Gastrocnemius medialis (tissue), 4 donors: ENCODE data around the gene MS4A18. TPM values are rescaled to one million over a fixed set of nuclear protein-coding genes. Genes with fewer than 3 reads are reported as not detected.

ENCODE experiments used
- ATAC-seq, 2 donors: fragments of 150-250 bp; one replicate each; pipeline ENCODE4 v1.9.1; 2016
- DNase-seq, 2 donors: peaks; one replicate each; pipeline ENCODE4 v3.0.0-alpha.2; 2019
- H3K27ac ChIP-seq, 4 donors: fragments of 200-600 bp; sonication (generic); 1 replicate in 1 of 4; 2 replicates in 3 of 4; pipeline ENCODE4 v1.5.1; 2016 to 2018; ENCODE audit warnings: mild to moderate bottlenecking in 2 of 4, moderate library complexity in 1 of 4
- H3K27me3 ChIP-seq, 3 donors: fragments of 200-600 bp; sonication (generic) in 2 of 3; 1 replicate in 1 of 3; 2 replicates in 2 of 3; pipeline versions ENCODE4 v1.5.1 to v1.6.0; 2016 to 2019; ENCODE audit warnings: mild to moderate bottlenecking in 1 of 3, moderate library complexity in 1 of 3
- H3K36me3 ChIP-seq, 2 donors: fragments of 200-600 bp; sonication (generic) in 1 of 2; one replicate each; pipeline ENCODE4 v1.5.1; 2017 to 2018
- H3K4me1 ChIP-seq, 2 donors: fragments of 200-600 bp; sonication (generic) in 1 of 2; one replicate each; pipeline ENCODE4 v1.5.1; 2016 to 2017; ENCODE audit warnings: mild to moderate bottlenecking in 2 of 2
- H3K4me3 ChIP-seq, 4 donors: fragments of 200-600 bp; sonication (generic) in 3 of 4; 1 replicate in 1 of 4; 2 replicates in 3 of 4; pipeline ENCODE4 v1.5.1; 2016 to 2019; ENCODE audit warnings: mild to moderate bottlenecking in 2 of 4
- H3K9me3 ChIP-seq, 3 donors: fragments of 200-600 bp; sonication (generic) in 2 of 3; 1 replicate in 1 of 3; 2 replicates in 2 of 3; pipeline ENCODE4 v1.5.1; 2016 to 2019
- CTCF ChIP-seq, 5 experiments: fragments of 450-650 bp in 3 of 5; fragments of 200-600 bp in 2 of 5; sonication (generic) in 2 of 5; IDR thresholded peaks in 4 of 5; conservative IDR thresholded peaks in 1 of 5; 1 replicate in 4 of 5; 2 replicates in 1 of 5; pipeline ENCODE4 v1.5.1; 2016 to 2019; ENCODE audit warnings: antibody characterized with exemption in 5 of 5, mild to moderate bottlenecking in 3 of 5, moderate library complexity in 3 of 5
- POLR2A ChIP-seq, 2 donors: fragments of 450-650 bp; IDR thresholded peaks; one replicate each; pipeline ENCODE4 v1.6.1; 2017; ENCODE audit warnings: antibody characterized with exemption in 2 of 2, mild to moderate bottlenecking in 2 of 2, moderate library complexity in 2 of 2
- in situ Hi-C, 4 donors: fragments of 200-750 bp; cut with MboI; loops; one replicate each; pipeline versions ENCODE4 v1.15.0 to v1.8.0; 2017; ENCODE audit warnings: low sequenced_read_pairs in 4 of 4
- intact Hi-C: fragments of 100-400 bp; cut with DNase I; formaldehyde crosslinking; loops from one replicate; pipeline ENCODE4 v1.15.1; 2023; ENCODE audit warnings: low total_unique reads
- total RNA-seq, 4 donors: library from RNA; depleted of rRNA; stranded (reverse); fragments of >200 nt; gene quantifications; one replicate each; pipeline versions ENCODE4 v1.1.0 to v1.2.3, GENCODE V29; 2016

Gene MS4A18
- total RNA-seq, 4 donors from 2014 or later: not detected

- no peak for DNase-seq
- no peaks in the 10 kb centered on the region for H3K36me3 ChIP-seq
- in situ Hi-C loops (no loop called here), intact Hi-C loops (no loop called here)
- H3K4me3 ChIP-seq: no peak overlapping the region
- TF ChIP-seq POLR2A (IDR thresholded peaks at IDR 0.05): no peak
- TF ChIP-seq CTCF (IDR thresholded peaks at IDR 0.05 in 4 of 5, conservative IDR thresholded peaks at IDR 0.05 in 1 of 5): no peak
- no peaks in the 10 kb centered on the region for H3K9me3 ChIP-seq
- no peak for ATAC-seq
- H3K27me3 ChIP-seq: no peaks in the 10 kb centered on the region
- no peaks in the 10 kb centered on the region for H3K4me1 ChIP-seq
- H3K27ac ChIP-seq: no peak overlapping the region
Measured at GRCh38 chr11:60743058-60743457, 18.5 kb downstream of the MS4A18 start.

GRCh38 chr11:60744114-60744513, 19.6 kb downstream of the MS4A18 start:
- no peaks in the 10 kb centered on the region for H3K4me1 ChIP-seq
- H3K27ac ChIP-seq: no peak overlapping the region
- TF ChIP-seq POLR2A (IDR thresholded peaks at IDR 0.05): no peak
- no peak for TF ChIP-seq CTCF (IDR thresholded peaks at IDR 0.05 in 4 of 5, conservative IDR thresholded peaks at IDR 0.05 in 1 of 5)
- no peak overlapping the region for H3K4me3 ChIP-seq
- no peaks in the 10 kb centered on the region for H3K27me3 ChIP-seq
- in situ Hi-C loops: no loop called here
- no peak for ATAC-seq
- H3K9me3 ChIP-seq: no peaks in the 10 kb centered on the region
- no peak for DNase-seq
- no peaks in the 10 kb centered on the region for H3K36me3 ChIP-seq
- intact Hi-C loops: no loop called here

GRCh38 chr11:60747359-60747873, 22.9 kb downstream of the MS4A18 start:
- no peaks in the 10 kb centered on the region for H3K36me3 ChIP-seq
- intact Hi-C loops (no loop called here), in situ Hi-C loops (no loop called here)
- no peaks in the 10 kb centered on the region for H3K4me1 ChIP-seq
- no peak overlapping the region for H3K4me3 ChIP-seq
- H3K27ac ChIP-seq: no peak overlapping the region
- DNase-seq (no peak), ATAC-seq (no peak)
- no peak for TF ChIP-seq POLR2A (IDR thresholded peaks at IDR 0.05)
- no peak for TF ChIP-seq CTCF (IDR thresholded peaks at IDR 0.05 in 4 of 5, conservative IDR thresholded peaks at IDR 0.05 in 1 of 5)
- peaks cover 0 to 2% (median 0%) of the 10 kb centered on the region in 3 donors for H3K27me3 ChIP-seq
- H3K9me3 ChIP-seq: no peaks in the 10 kb centered on the region

- Histone ChIP-seq H3K4me3 (no peak overlapping the region), H3K9me3 (no peaks in the 10 kb centered on the region), H3K4me1 (no peaks in the 10 kb centered on the region), H3K27me3 (peaks cover 0 to 2% (median 0%) of the 10 kb centered on the region in 3 donors), H3K27ac (no peak overlapping the region), H3K36me3 (no peaks in the 10 kb centered on the region)
- TF ChIP-seq POLR2A (IDR thresholded peaks at IDR 0.05): no peak
- TF ChIP-seq CTCF (IDR thresholded peaks at IDR 0.05 in 4 of 5, conservative IDR thresholded peaks at IDR 0.05 in 1 of 5): no peak
- intact Hi-C loops (no loop called here), in situ Hi-C loops (no loop called here)
- no peak for DNase-seq
- ATAC-seq: no peak
Measured at GRCh38 chr11:60748225-60748624, 23.7 kb downstream of the MS4A18 start.

- DNase-seq (no peak), ATAC-seq (no peak)
- in situ Hi-C loops (no loop called here), intact Hi-C loops (no loop called here)
- H3K9me3 ChIP-seq: no peaks in the 10 kb centered on the region
- TF ChIP-seq CTCF (IDR thresholded peaks at IDR 0.05 in 4 of 5, conservative IDR thresholded peaks at IDR 0.05 in 1 of 5): no peak
- no peak for TF ChIP-seq POLR2A (IDR thresholded peaks at IDR 0.05)
- H3K36me3 ChIP-seq: no peaks in the 10 kb centered on the region
- H3K4me1 ChIP-seq: no peaks in the 10 kb centered on the region
- no peak overlapping the region for H3K27ac ChIP-seq
- no peak overlapping the region for H3K4me3 ChIP-seq
- peaks cover 0 to 2% (median 0%) of the 10 kb centered on the region in 3 donors for H3K27me3 ChIP-seq
Measured at GRCh38 chr11:60748821-60749220, 24.3 kb downstream of the MS4A18 start.
